SH-SY5Y (cell line): ENCODE data around the gene RFC2.

ENCODE experiments used
- GATA2 ChIP-seq: IDR thresholded peaks from 2 replicates; pipeline ENCODE4 v1.6.1; 2011; ENCODE audit warnings: mild to moderate bottlenecking, low read depth, low read length
- GATA3 ChIP-seq: IDR thresholded peaks from 2 replicates; pipeline ENCODE4 v1.6.1; 2011; ENCODE audit warnings: low read depth, mild to moderate bottlenecking, low read length, moderate library complexity

GRCh38 chr7:74286131-74286530, 31.9 kb upstream of the RFC2 start:
- TF ChIP-seq GATA2 (no peak), GATA3 (no peak)
